ENCODE results near the gene KCNA5.

KCNA5 gene

GRCh38 chr12:5066251-5066650 lies 22.6 kb downstream of the KCNA5 start:
- Mint-ChIP-seq H3K9me3 (no peaks in the 10 kb centered on the region), H3K4me3 (no peak overlapping the region), H3K36me3 (ENCODE audit: low read depth) (no peaks in the 10 kb centered on the region), H3K27ac (no peak overlapping the region), H3K27me3 (peaks cover 15% of the 10 kb centered on the region), H3K4me1 (ENCODE audit: low read depth) (no peaks in the 10 kb centered on the region)

GRCh38 chr12:5068126-5068525 lies 24.4 kb downstream of the KCNA5 start:
- Mint-ChIP-seq H3K4me1 (ENCODE audit: low read depth) (no peaks in the 10 kb centered on the region), H3K27me3 (peaks cover 10% of the 10 kb centered on the region), H3K27ac (no peak overlapping the region), H3K36me3 (ENCODE audit: low read depth) (no peaks in the 10 kb centered on the region), H3K4me3 (no peak overlapping the region), H3K9me3 (no peaks in the 10 kb centered on the region)

- H3K36me3 Mint-ChIP-seq (ENCODE audit: low read depth), result no peaks in the 10 kb centered on the region
- no peaks in the 10 kb centered on the region for H3K4me1 Mint-ChIP-seq (ENCODE audit: low read depth)
- H3K27me3 Mint-ChIP-seq, result peaks cover 10% of the 10 kb centered on the region
- H3K9me3 Mint-ChIP-seq, result no peaks in the 10 kb centered on the region
- H3K4me3 Mint-ChIP-seq, result no peak overlapping the region
- H3K27ac Mint-ChIP-seq, result no peak overlapping the region
Observed at GRCh38 chr12:5068619-5069018, 24.9 kb downstream of the KCNA5 start.

- H3K27me3 Mint-ChIP-seq, result peaks cover 9% of the 10 kb centered on the region
- H3K36me3 Mint-ChIP-seq (ENCODE audit: low read depth), result no peaks in the 10 kb centered on the region
- no peaks in the 10 kb centered on the region for H3K4me1 Mint-ChIP-seq (ENCODE audit: low read depth)
- no peaks in the 10 kb centered on the region for H3K9me3 Mint-ChIP-seq
- no peak overlapping the region for H3K4me3 Mint-ChIP-seq
- H3K27ac Mint-ChIP-seq, result no peak overlapping the region
Observed at GRCh38 chr12:5070090-5070489, 26.4 kb downstream of the KCNA5 start.

GRCh38 chr12:5071496-5071895 lies 27.8 kb downstream of the KCNA5 start:
- Mint-ChIP-seq H3K36me3 (ENCODE audit: low read depth) (no peaks in the 10 kb centered on the region), H3K4me1 (ENCODE audit: low read depth) (no peaks in the 10 kb centered on the region), H3K27ac (no peak overlapping the region), H3K4me3 (no peak overlapping the region), H3K27me3 (peaks cover 4% of the 10 kb centered on the region), H3K9me3 (no peaks in the 10 kb centered on the region)

- no peak overlapping the region for H3K27ac Mint-ChIP-seq
- H3K9me3 Mint-ChIP-seq, result no peaks in the 10 kb centered on the region
- H3K4me1 Mint-ChIP-seq (ENCODE audit: low read depth), result no peaks in the 10 kb centered on the region
- H3K27me3 Mint-ChIP-seq, result peaks cover 4% of the 10 kb centered on the region
- no peaks in the 10 kb centered on the region for H3K36me3 Mint-ChIP-seq (ENCODE audit: low read depth)
- no peak overlapping the region for H3K4me3 Mint-ChIP-seq
Observed at GRCh38 chr12:5072311-5072710, 28.6 kb downstream of the KCNA5 start.

GRCh38 chr12:5073054-5073453 lies 29.4 kb downstream of the KCNA5 start:
- peaks cover under 1% of the 10 kb centered on the region for H3K27me3 Mint-ChIP-seq
- H3K9me3 Mint-ChIP-seq, result no peaks in the 10 kb centered on the region
- H3K4me3 Mint-ChIP-seq, result no peak overlapping the region
- no peak overlapping the region for H3K27ac Mint-ChIP-seq
- H3K36me3 Mint-ChIP-seq (ENCODE audit: low read depth), result no peaks in the 10 kb centered on the region
- H3K4me1 Mint-ChIP-seq (ENCODE audit: low read depth), result no peaks in the 10 kb centered on the region

GRCh38 chr12:5073853-5074252 lies 30.2 kb downstream of the KCNA5 start:
- no peak overlapping the region for H3K27ac Mint-ChIP-seq
- no peaks in the 10 kb centered on the region for H3K9me3 Mint-ChIP-seq
- H3K27me3 Mint-ChIP-seq, result no peaks in the 10 kb centered on the region
- H3K4me3 Mint-ChIP-seq, result no peak overlapping the region
- H3K4me1 Mint-ChIP-seq (ENCODE audit: low read depth), result no peaks in the 10 kb centered on the region
- no peaks in the 10 kb centered on the region for H3K36me3 Mint-ChIP-seq (ENCODE audit: low read depth)

GRCh38 chr12:5076761-5077160 lies 33.1 kb downstream of the KCNA5 start:
- H3K4me1 Mint-ChIP-seq (ENCODE audit: low read depth), result no peaks in the 10 kb centered on the region
- H3K4me3 Mint-ChIP-seq, result no peak overlapping the region
- H3K36me3 Mint-ChIP-seq (ENCODE audit: low read depth), result no peaks in the 10 kb centered on the region
- no peak overlapping the region for H3K27ac Mint-ChIP-seq
- no peaks in the 10 kb centered on the region for H3K9me3 Mint-ChIP-seq
- H3K27me3 Mint-ChIP-seq, result peaks cover 3% of the 10 kb centered on the region

GRCh38 chr12:5078423-5078822 lies 34.7 kb downstream of the KCNA5 start:
- Mint-ChIP-seq H3K27ac (no peak overlapping the region), H3K4me1 (ENCODE audit: low read depth) (no peaks in the 10 kb centered on the region), H3K4me3 (no peak overlapping the region), H3K27me3 (peaks cover 3% of the 10 kb centered on the region), H3K9me3 (no peaks in the 10 kb centered on the region), H3K36me3 (ENCODE audit: low read depth) (no peaks in the 10 kb centered on the region)

- Mint-ChIP-seq H3K4me3 (no peak overlapping the region), H3K27me3 (peaks cover 3% of the 10 kb centered on the region), H3K27ac (no peak overlapping the region), H3K9me3 (no peaks in the 10 kb centered on the region), H3K36me3 (ENCODE audit: low read depth) (no peaks in the 10 kb centered on the region), H3K4me1 (ENCODE audit: low read depth) (no peaks in the 10 kb centered on the region)
Observed at GRCh38 chr12:5081016-5081415, 37.3 kb downstream of the KCNA5 start.

- Mint-ChIP-seq H3K27ac (no peak overlapping the region), H3K27me3 (peaks cover 3% of the 10 kb centered on the region), H3K36me3 (ENCODE audit: low read depth) (no peaks in the 10 kb centered on the region), H3K4me1 (ENCODE audit: low read depth) (no peaks in the 10 kb centered on the region), H3K4me3 (no peak overlapping the region), H3K9me3 (no peaks in the 10 kb centered on the region)
Observed at GRCh38 chr12:5083955-5084849, 40.5 kb downstream of the KCNA5 start.

GRCh38 chr12:5085896-5086295 lies 42.2 kb downstream of the KCNA5 start:
- no peaks in the 10 kb centered on the region for H3K36me3 Mint-ChIP-seq (ENCODE audit: low read depth)
- H3K9me3 Mint-ChIP-seq, result no peaks in the 10 kb centered on the region
- H3K4me1 Mint-ChIP-seq (ENCODE audit: low read depth), result no peaks in the 10 kb centered on the region
- no peak overlapping the region for H3K4me3 Mint-ChIP-seq
- no peak overlapping the region for H3K27ac Mint-ChIP-seq
- peaks cover 4% of the 10 kb centered on the region for H3K27me3 Mint-ChIP-seq

GRCh38 chr12:5087831-5088554 lies 44.3 kb downstream of the KCNA5 start:
- H3K27ac Mint-ChIP-seq, result no peak overlapping the region
- H3K4me1 Mint-ChIP-seq (ENCODE audit: low read depth), result no peaks in the 10 kb centered on the region
- no peaks in the 10 kb centered on the region for H3K36me3 Mint-ChIP-seq (ENCODE audit: low read depth)
- H3K27me3 Mint-ChIP-seq, result peaks cover 8% of the 10 kb centered on the region
- H3K4me3 Mint-ChIP-seq, result no peak overlapping the region
- no peaks in the 10 kb centered on the region for H3K9me3 Mint-ChIP-seq

GRCh38 chr12:5088586-5089264 lies 45.0 kb downstream of the KCNA5 start:
- Mint-ChIP-seq H3K36me3 (ENCODE audit: low read depth) (no peaks in the 10 kb centered on the region), H3K4me1 (ENCODE audit: low read depth) (no peaks in the 10 kb centered on the region), H3K27ac (no peak overlapping the region), H3K9me3 (no peaks in the 10 kb centered on the region), H3K4me3 (no peak overlapping the region), H3K27me3 (peaks cover 8% of the 10 kb centered on the region)
